Measurements from ENCODE around the gene NCAPG2.
"Not testable (repeated sequence)": the region's sequence is repeated elsewhere in the genome, so short reads cannot be mapped to it uniquely, and the experiment has no call there.

The NCAPG2 gene

DNA sequence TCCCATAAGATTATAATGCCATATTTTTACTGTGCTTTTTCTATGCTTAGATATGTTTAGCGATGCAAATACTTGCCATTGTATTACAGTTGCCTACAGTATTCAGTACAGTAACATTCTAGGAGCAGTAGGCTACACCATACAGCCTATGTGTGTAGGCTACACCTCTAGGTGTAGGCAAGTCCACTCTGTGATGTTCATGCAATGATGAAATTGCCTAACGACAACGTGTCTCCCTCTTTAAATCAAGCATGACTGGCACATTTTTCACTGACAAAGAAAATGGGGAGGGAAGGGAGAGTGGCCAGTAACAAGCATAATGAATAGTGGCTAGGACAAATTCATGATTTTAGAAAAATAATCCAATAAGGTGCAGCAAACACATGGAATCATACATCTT lies 1.7 kb downstream of the NCAPG2 start:
- H3K4me3 ChIP-seq (ENCODE audit: low read length), result no peak overlapping the region
- DNase-seq (ENCODE audit: low read depth), result no peak

DNA sequence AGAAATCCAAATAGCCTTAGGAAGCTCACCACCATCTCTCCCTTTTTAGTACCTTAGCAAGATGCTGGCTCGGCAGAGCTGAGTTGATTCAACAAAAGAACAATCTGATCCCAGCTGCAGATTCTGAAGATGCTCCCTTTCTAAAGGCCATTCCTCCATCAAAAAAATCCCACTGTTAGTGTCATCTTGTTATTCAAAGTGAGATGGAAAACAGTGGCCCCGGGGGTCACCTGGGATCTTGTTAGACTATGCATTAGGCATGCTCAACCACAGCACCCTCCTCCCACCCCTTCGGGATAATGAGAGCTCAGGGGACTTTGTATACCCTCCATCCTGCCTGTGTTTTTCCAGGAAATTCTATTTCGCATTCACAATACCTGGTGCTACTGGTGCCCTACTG lies 2.4 kb downstream of the NCAPG2 start:
- Histone ChIP-seq H3K4me1 (ENCODE audit: control insufficient read depth, insufficient read depth, low read length) (peaks cover 14% of the 10 kb centered on the region), H3K36me3 (ENCODE audit: control insufficient read depth, insufficient read depth, low read length, severe bottlenecking) (no peaks in the 10 kb centered on the region), H3K9me3 (ENCODE audit: control insufficient read depth, low read length) (no peaks in the 10 kb centered on the region), H3K27me3 (replicated peaks; ENCODE audit: control insufficient read depth, insufficient read depth, low read length) (no peaks in the 10 kb centered on the region), H3K4me3 (ENCODE audit: low read length) (no peak overlapping the region), H3K9ac (ENCODE audit: low read length) (no peak overlapping the region)
- no peak for DNase-seq (ENCODE audit: low read depth)

More for the DNA sequence above, 1.7 kb downstream of the NCAPG2 start:
- Histone ChIP-seq H3K4me1 (ENCODE audit: control insufficient read depth, insufficient read depth, low read length) (peaks cover 14% of the 10 kb centered on the region), H3K27me3 (replicated peaks; ENCODE audit: control insufficient read depth, insufficient read depth, low read length) (no peaks in the 10 kb centered on the region), H3K9me3 (ENCODE audit: control insufficient read depth, low read length) (no peaks in the 10 kb centered on the region), H3K9ac (ENCODE audit: low read length) (no peak overlapping the region), H3K36me3 (ENCODE audit: control insufficient read depth, insufficient read depth, low read length, severe bottlenecking) (no peaks in the 10 kb centered on the region)

DNA sequence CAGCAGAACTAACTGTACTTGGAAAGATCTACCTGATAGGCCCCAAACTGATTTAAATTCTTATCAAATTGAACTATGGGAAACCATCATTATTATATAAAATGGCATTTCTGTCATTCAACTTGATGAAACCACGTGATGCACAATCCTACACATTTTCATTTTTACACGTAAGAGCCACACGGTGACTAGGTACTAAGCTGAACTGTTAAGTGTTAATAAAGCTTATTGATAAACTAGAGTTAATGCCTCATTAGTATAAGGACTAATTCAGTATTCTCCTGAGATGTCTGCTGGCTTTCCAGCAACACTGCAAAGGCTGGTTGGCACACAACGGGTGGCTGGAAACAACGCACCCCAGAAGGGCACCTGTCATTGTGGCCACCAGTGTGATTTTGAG lies 4.6 kb downstream of the NCAPG2 start:
- peaks cover 10% of the 10 kb centered on the region for H3K4me1 ChIP-seq (ENCODE audit: control insufficient read depth, insufficient read depth, low read length)
- H3K9ac ChIP-seq (ENCODE audit: low read length), result no peak overlapping the region
- H3K9me3 ChIP-seq (ENCODE audit: control insufficient read depth, low read length), result no peaks in the 10 kb centered on the region
- H3K27me3 ChIP-seq (replicated peaks; ENCODE audit: control insufficient read depth, insufficient read depth, low read length), result no peaks in the 10 kb centered on the region
- no peaks in the 10 kb centered on the region for H3K36me3 ChIP-seq (ENCODE audit: control insufficient read depth, insufficient read depth, low read length, severe bottlenecking)
- no peak for DNase-seq (ENCODE audit: low read depth)
- no peak overlapping the region for H3K4me3 ChIP-seq (ENCODE audit: low read length)

DNA sequence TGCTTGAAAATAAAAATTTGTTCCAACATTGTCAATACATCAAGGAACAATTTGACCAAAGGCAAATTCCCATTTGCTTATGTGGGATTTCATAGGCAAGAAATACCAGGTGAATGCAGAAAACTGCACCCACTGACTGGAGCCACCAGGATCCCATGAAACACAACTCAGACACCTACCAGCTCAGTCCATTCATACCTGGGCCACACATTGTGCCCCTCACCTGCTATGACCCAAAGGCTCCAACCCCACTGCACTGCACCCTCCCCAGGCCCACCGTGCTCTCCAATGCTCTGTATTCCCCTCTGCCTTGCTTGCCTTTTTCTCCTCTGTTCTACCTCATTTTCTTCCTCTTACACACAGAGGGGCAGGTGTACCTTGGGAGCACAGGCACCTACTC lies 5.3 kb downstream of the NCAPG2 start:
- H3K9ac ChIP-seq (ENCODE audit: low read length), result no peak overlapping the region
- no peaks in the 10 kb centered on the region for H3K36me3 ChIP-seq (ENCODE audit: control insufficient read depth, insufficient read depth, low read length, severe bottlenecking)
- no peak overlapping the region for H3K4me3 ChIP-seq (ENCODE audit: low read length)
- no peaks in the 10 kb centered on the region for H3K9me3 ChIP-seq (ENCODE audit: control insufficient read depth, low read length)
- peaks cover 10% of the 10 kb centered on the region for H3K4me1 ChIP-seq (ENCODE audit: control insufficient read depth, insufficient read depth, low read length)
- no peaks in the 10 kb centered on the region for H3K27me3 ChIP-seq (replicated peaks; ENCODE audit: control insufficient read depth, insufficient read depth, low read length)
- no peak for DNase-seq (ENCODE audit: low read depth)

DNA sequence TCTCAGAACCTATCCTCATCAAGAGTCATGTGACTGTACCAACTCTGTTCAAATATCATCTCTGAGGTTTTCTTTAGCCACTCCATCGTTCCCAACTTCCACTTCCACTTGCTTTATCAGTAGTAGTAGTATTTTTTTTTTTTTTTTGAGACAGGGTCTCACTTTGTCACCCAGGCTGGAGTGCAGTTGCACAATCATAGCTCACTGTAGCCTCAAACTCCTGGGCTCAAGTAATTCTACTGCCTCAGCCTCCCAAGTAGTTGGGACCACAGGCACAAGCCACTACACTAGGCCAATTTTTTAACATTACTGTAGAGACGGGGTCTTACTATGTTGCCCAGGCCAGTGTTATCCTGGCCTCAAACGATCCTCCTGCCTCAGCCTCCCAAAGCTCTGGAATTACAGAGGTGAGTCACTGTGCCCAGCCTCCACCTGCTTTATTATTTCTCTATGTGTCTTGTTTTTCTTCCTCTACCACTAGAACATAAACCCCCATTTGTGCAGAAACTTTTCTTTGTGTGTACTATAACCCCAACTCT lies 5.9 kb downstream of the NCAPG2 start:
- Histone ChIP-seq H3K36me3 (ENCODE audit: control insufficient read depth, insufficient read depth, low read length, severe bottlenecking) (no peaks in the 10 kb centered on the region), H3K9ac (ENCODE audit: low read length) (no peak overlapping the region), H3K27me3 (replicated peaks; ENCODE audit: control insufficient read depth, insufficient read depth, low read length) (no peaks in the 10 kb centered on the region), H3K4me1 (ENCODE audit: control insufficient read depth, insufficient read depth, low read length) (peaks cover 8% of the 10 kb centered on the region), H3K4me3 (ENCODE audit: low read length) (no peak overlapping the region), H3K9me3 (ENCODE audit: control insufficient read depth, low read length) (no peaks in the 10 kb centered on the region)
- DNase-seq (ENCODE audit: low read depth), result no peak

DNA sequence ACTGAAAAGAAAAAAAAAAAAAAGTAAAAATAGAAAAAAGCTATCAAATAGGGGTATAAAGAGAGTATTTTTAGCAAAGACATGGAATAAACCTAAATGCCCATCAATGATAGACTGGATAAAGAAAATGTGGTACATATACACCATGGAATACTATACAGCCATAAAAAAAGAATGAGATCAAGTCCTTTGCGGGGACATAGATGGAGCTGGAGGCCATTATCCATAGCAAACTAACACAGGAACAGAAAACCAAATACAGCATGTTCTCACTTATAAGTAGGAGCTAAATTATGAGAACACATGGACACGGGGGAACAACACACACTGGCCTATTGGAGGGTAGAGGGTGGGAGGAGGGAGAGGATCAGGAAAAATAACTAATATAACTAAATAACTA lies 7.0 kb downstream of the NCAPG2 start:
- H3K36me3 ChIP-seq (ENCODE audit: control insufficient read depth, insufficient read depth, low read length, severe bottlenecking); H3K4me1 ChIP-seq (ENCODE audit: control insufficient read depth, insufficient read depth, low read length); H3K4me3 ChIP-seq (ENCODE audit: low read length); H3K9me3 ChIP-seq (ENCODE audit: control insufficient read depth, low read length); DNase-seq (ENCODE audit: low read depth); H3K27me3 ChIP-seq (replicated peaks; ENCODE audit: control insufficient read depth, insufficient read depth, low read length); H3K9ac ChIP-seq (ENCODE audit: low read length): not testable (repeated sequence)

DNA sequence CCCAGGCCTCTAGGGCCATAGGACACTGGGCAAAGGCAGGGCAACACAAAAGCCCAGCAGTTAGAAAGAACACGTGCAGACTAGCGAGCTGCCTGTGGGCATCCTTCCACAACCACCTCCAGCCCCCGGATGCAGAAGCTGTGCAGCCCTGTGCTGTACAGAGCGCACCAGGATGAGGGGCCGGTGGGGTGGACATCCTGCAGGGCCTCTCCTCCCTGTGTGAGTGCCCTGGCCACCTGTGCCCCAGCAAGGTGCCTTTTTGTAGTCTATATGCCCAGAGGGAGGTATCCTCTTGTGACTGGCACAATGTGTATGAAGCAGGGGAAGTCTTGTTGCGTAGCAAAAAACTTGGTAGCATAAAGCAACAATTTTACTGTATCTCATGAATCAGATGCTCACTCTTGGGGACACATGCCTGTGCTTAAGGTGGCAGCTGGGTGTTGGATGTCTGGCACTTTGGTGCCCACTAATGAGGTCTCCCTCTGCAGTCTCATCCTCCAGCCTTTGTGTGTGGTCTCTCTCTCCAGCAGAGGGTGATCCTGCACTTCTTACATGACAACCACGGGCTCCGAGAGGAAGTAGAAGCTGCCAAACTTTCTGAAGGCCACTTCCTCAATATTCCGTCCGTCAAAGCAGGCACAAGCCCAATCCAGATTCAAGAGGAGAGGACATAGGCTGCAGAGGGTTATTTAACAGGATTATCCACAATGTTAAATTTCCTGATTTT lies 8.7 kb downstream of the NCAPG2 start:
- H3K36me3 ChIP-seq (ENCODE audit: control insufficient read depth, insufficient read depth, low read length, severe bottlenecking), result no peaks in the 10 kb centered on the region

DNA sequence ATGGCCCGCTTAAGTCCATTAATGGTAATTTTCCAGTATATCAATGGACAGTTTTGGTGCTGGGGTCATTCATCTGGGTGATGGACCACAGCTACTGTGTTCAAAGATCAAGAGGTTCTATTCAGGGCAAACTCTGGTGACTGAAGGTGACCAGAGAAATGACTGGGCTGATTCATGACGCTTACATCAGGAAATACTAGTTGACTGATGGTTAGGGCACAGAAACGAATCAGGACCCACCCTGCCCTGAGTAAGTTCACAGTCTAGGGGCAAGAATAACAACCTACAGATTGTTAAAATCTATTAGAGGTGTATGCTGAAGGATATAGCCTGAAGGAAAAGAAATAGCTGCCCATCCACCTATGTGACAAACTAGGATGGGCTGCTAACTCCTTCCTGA lies 9.5 kb downstream of the NCAPG2 start:
- H3K4me3 ChIP-seq (ENCODE audit: low read length), result no peak overlapping the region
- no peak overlapping the region for H3K9ac ChIP-seq (ENCODE audit: low read length)
- DNase-seq (ENCODE audit: low read depth), result no peak
- peaks cover 6% of the 10 kb centered on the region for H3K4me1 ChIP-seq (ENCODE audit: control insufficient read depth, insufficient read depth, low read length)
- no peaks in the 10 kb centered on the region for H3K27me3 ChIP-seq (replicated peaks; ENCODE audit: control insufficient read depth, insufficient read depth, low read length)
- H3K36me3 ChIP-seq (ENCODE audit: control insufficient read depth, insufficient read depth, low read length, severe bottlenecking), result no peaks in the 10 kb centered on the region
- H3K9me3 ChIP-seq (ENCODE audit: control insufficient read depth, low read length), result no peaks in the 10 kb centered on the region

More for the DNA sequence above, 8.7 kb downstream of the NCAPG2 start:
- Histone ChIP-seq H3K4me3 (ENCODE audit: low read length) (peak overlapping the region; percentile 26), H3K9ac (ENCODE audit: low read length) (peak overlapping the region; percentile 68), H3K4me1 (ENCODE audit: control insufficient read depth, insufficient read depth, low read length) (peaks cover 6% of the 10 kb centered on the region), H3K9me3 (ENCODE audit: control insufficient read depth, low read length) (no peaks in the 10 kb centered on the region), H3K27me3 (replicated peaks; ENCODE audit: control insufficient read depth, insufficient read depth, low read length) (no peaks in the 10 kb centered on the region)
- DNase-seq (ENCODE audit: low read depth), result peak; percentile 85

DNA sequence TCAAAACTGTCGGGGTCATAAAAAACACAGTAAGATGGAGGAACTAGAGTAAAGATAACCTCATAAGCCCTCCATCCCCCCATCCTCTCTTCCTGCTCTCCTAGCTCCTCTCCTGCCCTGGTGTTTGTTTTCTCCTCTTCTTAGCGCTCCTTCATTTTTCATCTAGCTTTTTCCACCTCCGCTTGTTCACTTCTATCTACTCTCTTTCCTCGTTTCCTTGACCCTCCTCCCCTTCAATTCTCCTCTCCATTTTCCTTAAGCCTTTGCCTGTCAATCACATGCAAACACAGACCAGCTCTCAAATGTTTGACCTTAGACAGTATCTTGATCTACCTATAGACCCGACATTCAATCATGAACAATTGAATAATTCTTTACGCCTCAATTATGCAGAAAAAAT lies 10.0 kb downstream of the NCAPG2 start:
- H3K27me3 ChIP-seq (replicated peaks; ENCODE audit: control insufficient read depth, insufficient read depth, low read length), result no peaks in the 10 kb centered on the region
- no peak overlapping the region for H3K9ac ChIP-seq (ENCODE audit: low read length)
- no peak for DNase-seq (ENCODE audit: low read depth)
- H3K9me3 ChIP-seq (ENCODE audit: control insufficient read depth, low read length), result no peaks in the 10 kb centered on the region
- no peak overlapping the region for H3K4me3 ChIP-seq (ENCODE audit: low read length)
- H3K4me1 ChIP-seq (ENCODE audit: control insufficient read depth, insufficient read depth, low read length), result peaks cover 6% of the 10 kb centered on the region
- no peaks in the 10 kb centered on the region for H3K36me3 ChIP-seq (ENCODE audit: control insufficient read depth, insufficient read depth, low read length, severe bottlenecking)

DNA sequence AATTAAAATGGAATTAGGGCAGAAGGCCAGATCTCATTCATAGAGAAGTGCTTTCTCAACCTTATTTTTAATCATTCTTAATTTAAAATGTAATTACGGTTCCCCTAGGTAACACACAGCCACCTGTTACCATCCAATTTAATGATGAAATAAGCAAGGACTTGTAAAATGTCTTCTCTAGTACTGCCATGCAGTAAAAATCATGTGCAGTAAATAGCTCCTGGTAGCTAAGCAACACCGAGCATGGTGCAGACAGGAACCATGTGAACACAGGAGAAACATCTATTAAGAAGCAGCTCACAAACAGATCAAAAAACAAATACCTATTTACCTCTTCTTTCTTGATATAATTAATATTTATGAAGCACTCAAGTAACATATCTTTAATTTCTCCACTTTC lies 15.1 kb downstream of the NCAPG2 start:
- Histone ChIP-seq H3K27me3 (replicated peaks; ENCODE audit: control insufficient read depth, insufficient read depth, low read length) (no peaks in the 10 kb centered on the region), H3K4me1 (ENCODE audit: control insufficient read depth, insufficient read depth, low read length) (peaks cover 9% of the 10 kb centered on the region), H3K9me3 (ENCODE audit: control insufficient read depth, low read length) (no peaks in the 10 kb centered on the region), H3K4me3 (ENCODE audit: low read length) (no peak overlapping the region), H3K9ac (ENCODE audit: low read length) (no peak overlapping the region), H3K36me3 (ENCODE audit: control insufficient read depth, insufficient read depth, low read length, severe bottlenecking) (peaks cover 9% of the 10 kb centered on the region)
- DNase-seq (ENCODE audit: low read depth), result no peak

DNA sequence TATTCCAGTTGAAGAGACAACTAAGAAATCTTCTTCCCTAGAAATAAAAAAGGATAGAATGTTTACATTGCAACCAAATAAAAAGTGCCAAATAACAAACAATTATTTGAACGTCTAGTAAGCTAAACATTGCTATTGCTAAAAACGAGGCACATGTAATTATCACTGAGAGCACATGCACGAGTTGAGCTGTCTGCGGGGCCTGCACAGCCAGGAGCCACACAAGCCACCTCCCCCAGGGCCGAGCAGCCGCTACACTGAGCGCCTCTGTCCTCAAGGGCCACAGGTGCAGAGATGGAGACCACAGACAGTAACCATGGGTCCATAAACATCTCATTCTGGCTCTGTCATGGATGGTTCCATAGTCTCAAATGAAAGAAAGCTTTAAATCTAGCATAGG lies 17.2 kb downstream of the NCAPG2 start:
- DNase-seq (ENCODE audit: low read depth), result no peak
- H3K36me3 ChIP-seq (ENCODE audit: control insufficient read depth, insufficient read depth, low read length, severe bottlenecking), result peaks cover 9% of the 10 kb centered on the region

DNA sequence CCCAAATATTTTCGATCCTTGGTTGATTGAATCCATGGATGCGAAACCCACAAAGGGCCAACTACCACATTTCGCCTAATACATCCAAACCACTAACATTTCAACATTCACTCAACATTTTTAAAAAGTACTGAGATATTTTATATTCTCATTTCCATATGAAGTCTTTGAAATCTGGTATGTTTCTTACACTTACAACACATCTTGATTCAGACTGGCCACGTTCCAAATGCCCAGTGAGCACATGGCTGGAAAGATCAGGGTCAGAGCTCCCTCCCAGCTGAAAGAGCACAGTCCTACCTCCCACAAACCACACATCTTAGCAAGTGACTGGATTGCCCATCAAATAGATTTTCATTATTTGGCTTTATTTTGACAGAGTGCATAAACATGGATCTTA lies 18.9 kb downstream of the NCAPG2 start:
- peak; percentile 75 for DNase-seq (ENCODE audit: low read depth)
- H3K36me3 ChIP-seq (ENCODE audit: control insufficient read depth, insufficient read depth, low read length, severe bottlenecking), result peaks cover 9% of the 10 kb centered on the region

More for the DNA sequence above, 17.2 kb downstream of the NCAPG2 start:
- Histone ChIP-seq H3K9ac (ENCODE audit: low read length) (no peak overlapping the region), H3K27me3 (replicated peaks; ENCODE audit: control insufficient read depth, insufficient read depth, low read length) (no peaks in the 10 kb centered on the region), H3K4me1 (ENCODE audit: control insufficient read depth, insufficient read depth, low read length) (peaks cover 21% of the 10 kb centered on the region), H3K9me3 (ENCODE audit: control insufficient read depth, low read length) (no peaks in the 10 kb centered on the region), H3K4me3 (ENCODE audit: low read length) (no peak overlapping the region)

More for the DNA sequence above, 18.9 kb downstream of the NCAPG2 start:
- H3K27me3 ChIP-seq (replicated peaks; ENCODE audit: control insufficient read depth, insufficient read depth, low read length), result no peaks in the 10 kb centered on the region
- no peak overlapping the region for H3K9ac ChIP-seq (ENCODE audit: low read length)
- H3K4me1 ChIP-seq (ENCODE audit: control insufficient read depth, insufficient read depth, low read length), result peaks cover 25% of the 10 kb centered on the region
- H3K9me3 ChIP-seq (ENCODE audit: control insufficient read depth, low read length), result no peaks in the 10 kb centered on the region
- no peak overlapping the region for H3K4me3 ChIP-seq (ENCODE audit: low read length)

All from adipocyte (in vitro differentiated cells).